Measurements from ENCODE around the gene RRP36.

The RRP36 gene

GRCh38 chr6:43062818-43063217 lies 41.4 kb downstream of the RRP36 start:
- no peak for DNase-seq (ENCODE audit: low read depth in 2 of 2)

DNA sequence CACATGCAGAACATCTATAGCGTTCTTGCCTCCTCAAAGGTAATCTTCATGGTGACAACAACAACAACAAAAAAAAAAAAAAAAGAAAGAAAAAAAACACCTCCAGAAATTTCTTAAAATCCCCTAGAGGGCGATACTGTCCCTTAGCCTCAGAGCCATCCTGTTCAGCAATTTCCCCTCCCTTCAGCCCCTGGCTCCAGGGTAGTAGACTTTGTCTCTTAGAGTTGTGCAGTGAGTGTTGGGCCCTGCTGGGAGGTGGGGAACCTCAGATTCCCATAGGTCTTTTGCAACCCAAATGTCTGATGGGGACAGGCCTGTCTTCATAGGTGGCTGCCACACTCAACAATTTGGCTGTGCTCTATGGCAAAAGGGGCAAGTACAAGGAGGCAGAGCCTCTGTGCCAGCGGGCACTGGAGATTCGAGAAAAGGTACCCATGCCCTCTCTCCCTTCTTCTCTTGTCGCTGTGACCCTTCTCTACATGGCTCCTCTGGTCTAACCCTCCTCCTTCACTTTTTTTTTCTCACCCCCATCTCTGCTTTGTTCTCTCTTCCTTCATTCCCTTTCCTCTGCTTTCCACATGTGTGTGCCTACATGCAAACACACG lies 48.7 kb downstream of the RRP36 start:
- DNase-seq (ENCODE audit: low read depth in 2 of 2): no peak

DNA sequence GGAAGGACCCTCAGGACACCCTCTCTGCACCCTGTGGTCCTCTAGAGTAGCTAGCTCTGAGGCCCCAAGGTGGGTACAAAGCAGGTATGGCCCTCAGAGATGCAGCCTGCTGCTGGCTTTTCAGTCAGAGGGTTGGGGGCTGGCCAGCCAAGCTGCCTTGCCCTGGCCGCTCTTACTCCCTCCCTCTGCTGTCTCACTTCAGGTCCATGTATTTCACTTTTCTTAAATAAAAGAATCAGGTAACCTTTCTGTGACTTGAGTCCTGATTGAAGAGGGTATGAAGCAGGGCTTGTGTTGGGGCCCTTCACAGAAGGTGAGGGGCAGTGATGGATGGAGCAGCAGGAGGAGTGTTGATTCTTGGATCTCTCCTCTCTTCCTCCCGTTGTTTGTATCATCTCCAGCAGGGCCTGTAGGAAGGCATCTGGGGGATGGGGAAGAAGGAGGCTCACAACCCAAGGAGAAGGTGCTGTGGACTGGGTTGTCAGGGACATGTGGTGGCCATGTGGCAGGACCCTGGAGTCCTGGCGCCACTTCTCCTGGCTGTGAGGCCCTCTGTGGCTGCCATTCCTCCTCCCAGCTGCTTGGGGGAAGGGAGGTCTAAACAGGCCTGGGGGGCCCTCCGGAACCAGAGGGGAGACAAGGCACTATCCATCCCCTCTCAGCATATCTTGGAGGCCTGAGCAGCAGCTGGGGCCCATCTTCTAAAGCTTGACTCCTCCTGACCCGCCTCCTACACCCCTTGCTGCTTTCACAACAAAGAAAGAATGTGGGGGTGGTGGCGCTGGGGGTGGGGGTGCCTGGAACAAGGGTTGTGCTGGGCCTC lies 53.6 kb downstream of the RRP36 start:
- no peak for DNase-seq (ENCODE audit: low read depth in 2 of 2)

GRCh38 chr6:43075670-43076463 lies 54.4 kb downstream of the RRP36 start, which contains the start of gene PTK7:
Gene PTK7, plus strand, starts transcription at chr6:43076314. Its CDS starts 175 bp downstream, at chr6:43076489.
- peak; percentile 34 to 46 for DNase-seq (ENCODE audit: low read depth in 2 of 2)

- no peak for DNase-seq (ENCODE audit: low read depth in 2 of 2)
These were observed 55.3 kb downstream of the RRP36 start for GRCh38 chr6:43076464-43077332.

GRCh38 chr6:43077333-43077809 lies 55.9 kb downstream of the RRP36 start:
- no peak for DNase-seq (ENCODE audit: low read depth in 2 of 2)

- no peak for DNase-seq (ENCODE audit: low read depth in 2 of 2)
These were observed 56.6 kb downstream of the RRP36 start for GRCh38 chr6:43077981-43078511.

DNA sequence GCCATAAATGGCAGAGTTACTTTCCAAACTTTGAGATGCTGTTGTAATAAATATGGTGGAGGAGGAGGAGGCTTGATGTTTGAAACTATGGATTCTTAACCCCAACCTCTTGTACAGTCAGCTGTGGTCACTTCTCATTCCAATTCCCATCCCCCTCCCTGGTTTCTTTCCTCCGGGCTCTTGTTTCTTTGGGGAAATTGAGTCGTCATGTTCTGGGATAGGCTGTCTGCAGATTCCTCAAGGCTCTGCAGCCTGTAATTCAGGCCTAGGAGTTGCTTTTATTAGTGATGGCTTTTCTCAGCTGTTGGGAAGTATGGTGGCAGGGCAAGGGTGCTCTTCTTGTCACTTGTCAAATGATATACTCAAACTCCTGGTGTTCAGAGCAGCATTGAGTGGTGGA lies 57.3 kb downstream of the RRP36 start:
- DNase-seq (ENCODE audit: low read depth in 2 of 2): no peak
